HG02884 (cell line): Measurements from ENCODE around the gene CPZ.

Experiments used
- ATAC-seq: cut with Tn5 transposase; IDR thresholded peaks from one replicate; pipeline ENCODE4 v1.9.1; 2021; ENCODE audit warnings: mild to moderate bottlenecking, moderate library complexity; ENCODE audit not compliant: unreplicated experiment

The CPZ gene

GRCh38 chr4:8592366-8593263 lies at the start of gene CPZ:
Gene CPZ, plus strand, starts transcription at chr4:8592765. Its CDS starts 69 bp downstream, at chr4:8592834.
- ATAC-seq, result no peak

- ATAC-seq, result no peak
Observed at GRCh38 chr4:8542776-8543525, 49.6 kb upstream of the CPZ start.

DNA sequence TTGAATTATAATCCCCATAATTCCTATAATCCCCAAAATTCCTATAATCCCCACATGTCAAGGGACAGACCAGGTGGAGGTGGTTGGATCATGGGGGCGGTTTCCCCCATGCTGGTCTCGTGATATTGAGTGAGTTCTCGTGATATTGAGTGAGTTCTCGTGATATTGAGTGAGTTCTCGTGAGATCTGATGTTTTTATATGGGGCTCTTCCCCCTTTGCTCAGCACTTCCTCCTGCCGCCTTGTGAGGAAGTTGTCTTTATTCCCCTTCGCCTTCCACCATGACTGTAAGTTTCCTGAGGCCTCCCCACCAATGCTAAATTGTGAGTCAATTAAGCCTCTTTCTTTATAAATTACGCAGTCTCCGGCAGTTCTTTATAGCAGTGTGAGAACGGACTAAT lies 48.9 kb upstream of the CPZ start:
- no peak for ATAC-seq

DNA sequence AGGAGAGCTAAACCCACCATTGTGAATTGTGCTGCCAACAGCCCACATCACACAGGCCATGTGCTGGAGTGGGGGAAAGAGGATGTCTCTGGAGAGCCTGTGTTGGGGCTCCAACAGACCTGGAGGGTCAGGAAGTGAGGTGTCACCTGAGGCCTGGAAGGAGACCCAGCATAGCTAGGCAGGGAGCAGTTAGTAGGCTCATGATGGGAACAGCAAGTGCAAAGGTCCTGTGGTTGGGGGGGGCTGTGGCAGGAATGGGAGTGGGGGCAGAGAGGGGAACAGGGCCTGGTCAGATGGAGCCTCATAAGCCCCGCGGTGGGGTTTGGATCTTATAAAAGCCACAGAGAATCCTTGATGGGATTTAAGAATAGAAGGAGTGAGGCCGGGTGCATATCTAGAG lies 48.3 kb upstream of the CPZ start:
- no peak for ATAC-seq

- no peak for ATAC-seq
Observed at GRCh38 chr4:8544741-8545438, 47.7 kb upstream of the CPZ start.

DNA sequence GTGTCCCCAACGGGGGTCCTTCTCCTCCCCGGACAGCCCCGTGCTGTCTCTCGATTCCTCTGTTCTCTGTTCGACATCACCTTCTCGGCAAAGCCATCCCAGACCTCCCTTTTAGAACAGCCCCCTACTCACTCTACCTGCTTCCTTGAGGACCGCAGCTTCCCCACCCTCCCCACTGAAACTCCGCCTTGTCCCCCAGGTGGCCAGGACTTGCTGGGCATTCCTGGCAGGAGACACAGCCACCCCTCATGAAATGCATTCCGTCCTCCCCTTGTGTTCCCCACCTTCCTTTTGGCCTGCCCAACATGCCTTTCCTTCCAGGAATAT lies 47.2 kb upstream of the CPZ start:
- ATAC-seq, result no peak

DNA sequence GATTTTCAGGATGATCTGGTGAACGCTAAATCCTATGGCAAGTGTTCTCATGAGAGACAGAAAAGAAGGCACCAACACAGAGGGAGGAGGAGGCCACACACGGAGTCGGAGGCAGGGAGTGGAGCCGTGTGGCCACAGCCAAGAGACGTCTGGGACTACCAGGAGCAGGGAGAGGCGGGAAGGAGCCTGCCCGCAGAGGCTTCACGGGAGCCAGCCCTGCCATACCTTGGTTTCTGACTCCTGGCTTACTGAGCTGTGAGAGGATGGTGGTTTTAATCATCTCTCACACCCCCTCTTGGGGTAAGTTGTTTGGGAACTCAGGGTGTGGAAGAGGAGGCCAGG lies 45.8 kb upstream of the CPZ start:
- ATAC-seq, result no peak

- no peak for ATAC-seq
Observed at GRCh38 chr4:8547108-8547911, 45.3 kb upstream of the CPZ start.

- no peak for ATAC-seq
Observed at GRCh38 chr4:8547912-8548730, 44.4 kb upstream of the CPZ start.

DNA sequence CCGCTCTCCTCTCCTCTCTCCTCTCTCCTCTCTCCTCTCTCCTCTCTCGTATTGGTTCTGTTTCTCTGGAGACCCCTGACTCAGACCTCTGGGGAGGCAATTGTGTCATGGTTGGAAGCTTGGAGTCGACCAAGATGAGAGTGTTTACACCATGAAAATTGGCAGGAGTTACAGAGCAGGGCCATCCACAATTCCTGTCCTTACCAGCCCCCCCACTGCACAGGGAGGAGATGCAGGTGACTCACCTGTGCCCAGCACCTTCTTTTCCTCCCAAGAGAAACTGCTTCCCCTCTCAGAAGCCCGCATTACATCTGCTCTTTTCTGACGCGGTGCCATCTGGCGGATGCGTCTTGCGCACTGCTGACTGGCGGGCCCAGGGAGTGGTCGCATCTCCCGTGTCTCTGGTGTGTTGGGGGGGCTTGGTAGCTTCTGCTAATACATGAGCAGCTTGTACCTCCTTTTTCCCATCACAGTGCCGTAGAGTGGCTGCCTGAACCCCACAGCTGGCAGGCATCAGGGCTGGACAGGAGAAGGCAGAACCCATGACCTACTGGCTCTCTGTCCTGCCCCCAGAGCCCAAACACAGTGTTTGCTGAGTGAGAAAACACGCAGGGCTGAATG lies 43.7 kb upstream of the CPZ start:
- no peak for ATAC-seq

DNA sequence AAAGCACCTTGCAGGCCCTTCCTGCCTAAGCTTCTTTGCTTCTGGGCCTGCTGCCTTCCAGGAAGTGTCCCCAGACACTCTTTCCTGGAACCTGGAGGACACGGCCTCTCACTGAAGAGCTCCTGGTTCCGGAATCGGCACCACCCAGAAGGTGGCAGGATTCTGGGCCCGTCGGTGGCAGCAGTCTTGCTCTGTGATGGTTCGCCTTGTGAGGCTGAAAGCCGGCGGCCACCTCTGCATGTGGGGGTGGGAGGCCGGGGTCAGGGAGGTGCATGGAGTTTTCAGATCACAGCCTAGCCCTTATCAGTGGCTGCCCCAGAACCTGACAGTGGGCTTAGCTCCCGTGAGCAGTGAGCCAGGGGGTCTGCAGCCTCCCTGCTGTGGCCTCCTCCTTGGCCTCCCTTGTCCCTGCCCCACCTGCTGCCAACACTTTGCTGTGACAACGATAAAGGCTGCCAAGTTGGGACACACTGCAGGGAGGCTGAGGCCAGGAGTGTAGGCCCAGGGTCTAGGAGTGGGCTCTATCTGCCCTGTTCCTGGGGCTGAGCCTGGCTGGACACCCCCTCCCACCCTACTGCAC lies 43.1 kb upstream of the CPZ start:
- ATAC-seq, result no peak

GRCh38 chr4:8550691-8551090 lies 41.9 kb upstream of the CPZ start:
- no peak for ATAC-seq

DNA sequence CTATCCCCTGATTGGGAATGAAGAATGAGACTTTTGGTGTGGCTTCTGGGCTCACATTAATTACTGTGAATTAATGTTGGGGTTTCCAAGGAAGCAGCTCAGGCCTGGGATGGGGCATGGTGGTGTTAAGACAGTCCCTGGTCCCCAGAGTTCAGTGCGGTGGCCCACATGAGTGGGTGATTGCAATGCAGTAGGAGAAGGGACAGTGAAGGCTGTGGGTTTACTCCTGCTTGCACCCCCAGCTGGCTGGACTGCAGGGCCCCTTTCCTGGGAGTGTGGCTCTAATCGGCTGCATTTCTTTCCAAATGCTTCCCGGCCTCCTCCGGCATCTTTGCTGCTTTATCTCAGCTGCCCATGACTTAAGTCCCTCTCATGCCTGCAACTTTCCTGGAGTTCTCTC lies 40.5 kb upstream of the CPZ start:
- ATAC-seq, result no peak

DNA sequence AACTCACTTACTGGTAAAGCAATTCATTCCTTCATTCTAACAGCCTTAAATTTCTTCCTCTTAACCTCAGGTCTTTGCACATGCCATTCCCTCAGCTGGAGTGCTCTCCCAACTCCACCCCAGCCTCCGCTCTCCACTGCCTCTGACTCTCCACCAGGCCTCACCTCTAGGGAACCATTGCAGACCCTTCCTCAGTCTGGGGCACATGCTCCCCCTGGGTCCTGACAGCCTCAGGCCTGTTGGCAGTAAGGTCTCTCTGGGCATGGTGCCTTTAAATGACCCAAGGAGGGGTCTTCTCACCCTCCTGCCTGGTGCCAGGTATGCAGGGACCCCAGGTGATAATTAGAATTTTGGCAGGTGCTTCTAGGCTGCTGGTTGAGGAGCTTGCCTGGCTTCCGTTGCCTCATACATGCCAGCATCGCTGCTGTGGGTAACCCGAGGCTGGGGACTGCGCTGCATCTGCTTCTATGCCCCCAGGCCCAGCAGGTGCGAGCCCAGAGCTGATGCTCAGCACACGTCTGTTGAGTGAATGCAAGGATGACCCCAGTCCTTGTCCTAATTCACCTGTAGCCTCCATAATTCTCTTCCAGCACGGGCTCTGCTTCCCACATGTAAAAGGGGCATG lies 39.9 kb upstream of the CPZ start:
- no peak for ATAC-seq

DNA sequence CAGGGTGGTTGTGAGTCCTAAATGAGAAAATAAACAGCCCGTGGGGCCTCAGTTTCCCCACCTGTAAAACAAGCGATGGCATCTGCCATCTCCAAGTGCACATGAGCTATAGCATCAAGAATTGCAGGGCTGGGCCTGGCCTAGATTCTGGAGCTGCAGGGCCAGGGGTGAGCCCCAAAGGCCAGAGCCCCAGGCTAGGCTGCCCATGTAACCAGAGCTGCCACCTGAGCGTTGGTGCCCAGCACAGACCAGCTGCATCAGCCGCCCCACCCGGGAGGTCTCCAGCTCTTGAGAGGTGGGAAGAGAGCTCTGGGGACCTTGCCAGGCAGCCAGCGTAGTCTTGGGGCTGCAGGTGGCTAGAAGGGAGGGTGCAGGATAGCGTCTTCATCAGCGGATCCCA lies 39.3 kb upstream of the CPZ start:
- ATAC-seq, result no peak

- no peak for ATAC-seq
Observed at GRCh38 chr4:8553991-8554405, 38.6 kb upstream of the CPZ start.

GRCh38 chr4:8554555-8555100 lies 37.9 kb upstream of the CPZ start:
- no peak for ATAC-seq

DNA sequence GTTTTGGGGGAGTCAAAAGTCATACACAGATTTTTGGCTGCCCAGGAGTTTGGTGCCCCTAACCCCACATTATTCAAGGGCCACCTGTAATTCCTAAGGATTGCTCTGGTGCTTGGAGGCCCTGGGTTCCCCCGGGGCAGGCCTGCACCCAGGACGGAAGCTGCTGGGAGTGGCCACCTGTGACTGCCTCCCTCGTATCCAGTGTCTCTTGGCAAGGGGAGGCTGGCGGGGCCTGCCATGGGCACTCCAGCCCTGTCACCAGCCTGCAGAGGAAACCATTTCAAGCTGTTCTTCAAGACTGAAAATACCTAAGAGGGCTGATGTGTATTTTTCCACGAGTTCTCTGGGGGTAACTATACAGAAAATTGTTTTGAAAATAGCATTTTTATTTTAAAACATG lies 36.8 kb upstream of the CPZ start:
- ATAC-seq, result no peak
